ENCODE data around the gene FBXO38.

The FBXO38 gene, protein sequence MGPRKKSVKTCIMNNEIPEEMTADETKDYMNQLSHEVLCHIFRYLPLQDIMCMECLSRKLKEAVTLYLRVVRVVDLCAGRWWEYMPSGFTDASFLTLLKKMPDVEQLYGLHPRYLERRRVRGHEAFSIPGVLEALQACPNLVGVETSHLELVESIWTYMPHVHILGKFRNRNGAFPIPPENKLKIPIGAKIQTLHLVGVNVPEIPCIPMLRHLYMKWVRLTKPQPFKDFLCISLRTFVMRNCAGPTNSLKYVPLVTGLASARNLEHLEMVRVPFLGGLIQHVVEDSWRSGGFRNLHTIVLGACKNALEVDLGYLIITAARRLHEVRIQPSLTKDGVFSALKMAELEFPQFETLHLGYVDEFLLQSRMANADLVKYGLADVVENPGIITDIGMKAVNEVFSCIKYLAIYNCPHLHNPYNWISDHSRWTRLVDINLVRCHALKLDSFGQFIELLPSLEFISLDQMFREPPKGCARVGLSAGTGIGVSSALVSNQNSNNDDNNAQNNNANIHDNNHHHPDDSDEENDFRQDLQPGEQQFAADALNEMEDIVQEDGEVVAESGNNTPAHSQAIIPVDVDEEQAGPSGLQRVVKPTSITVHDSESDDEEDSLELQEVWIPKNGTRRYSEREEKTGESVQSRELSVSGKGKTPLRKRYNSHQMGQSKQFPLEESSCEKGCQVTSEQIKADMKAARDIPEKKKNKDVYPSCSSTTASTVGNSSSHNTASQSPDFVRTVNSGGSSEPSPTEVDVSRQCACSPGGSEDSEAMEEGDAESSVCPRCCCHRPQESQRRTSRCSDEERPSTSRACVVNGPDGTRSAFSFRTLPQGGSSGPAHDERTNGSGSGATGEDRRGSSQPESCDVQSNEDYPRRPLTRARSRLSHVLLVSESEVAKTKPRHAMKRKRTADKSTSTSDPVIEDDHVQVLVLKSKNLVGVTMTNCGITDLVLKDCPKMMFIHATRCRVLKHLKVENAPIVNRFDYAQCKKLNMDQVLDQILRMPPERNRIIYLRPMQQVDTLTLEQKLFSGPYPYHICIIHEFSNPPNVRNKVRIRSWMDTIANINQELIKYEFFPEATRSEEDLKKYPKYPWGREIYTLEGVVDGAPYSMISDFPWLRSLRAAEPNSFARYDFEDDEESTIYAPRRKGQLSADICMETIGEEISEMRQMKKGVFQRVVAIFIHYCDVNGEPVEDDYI

DNA sequence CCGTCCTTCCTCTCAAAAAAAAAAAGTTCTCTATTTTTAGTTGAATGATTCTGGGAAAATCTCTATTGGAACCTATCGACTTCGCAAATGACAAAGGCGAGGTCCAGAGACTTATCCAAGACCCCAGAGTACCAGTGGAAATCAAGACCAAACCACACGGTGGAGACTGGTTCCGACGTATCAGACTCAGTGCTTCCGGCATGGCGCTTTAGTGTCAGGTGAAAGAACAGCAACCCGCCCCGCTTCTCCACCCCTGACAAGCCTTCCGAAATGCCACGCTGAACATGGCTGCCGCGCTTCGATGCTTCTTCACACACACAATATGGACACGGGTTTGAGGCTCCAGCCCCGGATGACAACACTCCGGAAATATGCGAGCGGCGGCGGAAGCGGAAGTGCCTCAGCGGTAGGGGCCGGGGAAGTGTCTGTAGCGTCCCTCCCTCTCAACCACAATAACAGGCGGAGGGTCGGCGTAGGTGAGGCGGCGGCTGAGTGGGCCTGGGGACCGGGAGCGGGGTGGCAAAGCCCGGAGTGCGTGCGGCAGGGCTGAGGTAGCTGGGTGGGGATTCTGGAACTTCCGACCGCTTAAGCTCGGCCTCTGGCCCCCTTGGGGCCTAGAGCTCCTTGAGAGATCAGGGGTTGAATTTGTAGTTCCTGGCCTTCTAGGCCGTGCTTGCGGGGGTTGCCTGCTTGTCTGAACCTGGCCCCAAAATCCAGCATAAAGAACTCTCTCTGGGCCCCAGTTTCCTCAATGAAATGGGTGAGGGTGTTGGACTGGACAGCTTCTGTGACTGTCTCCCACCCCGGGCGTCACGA, at the start of gene FBXO38:
TSS of gene FBXO38 (plus strand) at position 395 of the 816 bp plus-strand sequence. CDS start 10,819 bp downstream, outside the sequence.
- DNase-seq: peak; percentile 93

GRCh38 chr5:148335259-148335658, 48.5 kb upstream of the FBXO38 start, which contains the start of gene SPINK9:
SPINK9 (plus strand) TSS chr5:148335559; CDS start chr5:148335614, 55 bp downstream.
- no peak for DNase-seq

GRCh38 chr5:148336704-148337435, 46.9 kb upstream of the FBXO38 start:
- no peak for DNase-seq

- DNase-seq: no peak
These were observed 41.2 kb upstream of the FBXO38 start for GRCh38 chr5:148342371-148343045.

DNA sequence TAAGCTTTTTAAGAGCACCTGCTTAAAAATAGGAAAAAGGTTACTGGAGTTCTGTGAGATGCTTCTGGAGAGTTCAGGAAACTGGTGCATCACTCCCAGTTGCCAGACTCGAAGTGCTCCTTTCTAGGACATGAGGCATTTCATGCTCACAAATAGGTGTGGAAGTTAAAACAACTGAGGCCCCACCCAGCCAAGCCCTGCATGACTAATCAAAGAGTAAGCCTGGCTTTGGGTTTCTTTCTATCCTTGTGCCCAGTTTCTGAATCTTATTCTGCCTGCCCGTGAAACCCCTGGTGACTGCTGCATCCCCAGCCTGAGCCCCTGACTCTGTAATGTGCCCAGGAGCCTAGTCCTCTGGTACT, 40.7 kb upstream of the FBXO38 start:
- no peak for DNase-seq

DNA sequence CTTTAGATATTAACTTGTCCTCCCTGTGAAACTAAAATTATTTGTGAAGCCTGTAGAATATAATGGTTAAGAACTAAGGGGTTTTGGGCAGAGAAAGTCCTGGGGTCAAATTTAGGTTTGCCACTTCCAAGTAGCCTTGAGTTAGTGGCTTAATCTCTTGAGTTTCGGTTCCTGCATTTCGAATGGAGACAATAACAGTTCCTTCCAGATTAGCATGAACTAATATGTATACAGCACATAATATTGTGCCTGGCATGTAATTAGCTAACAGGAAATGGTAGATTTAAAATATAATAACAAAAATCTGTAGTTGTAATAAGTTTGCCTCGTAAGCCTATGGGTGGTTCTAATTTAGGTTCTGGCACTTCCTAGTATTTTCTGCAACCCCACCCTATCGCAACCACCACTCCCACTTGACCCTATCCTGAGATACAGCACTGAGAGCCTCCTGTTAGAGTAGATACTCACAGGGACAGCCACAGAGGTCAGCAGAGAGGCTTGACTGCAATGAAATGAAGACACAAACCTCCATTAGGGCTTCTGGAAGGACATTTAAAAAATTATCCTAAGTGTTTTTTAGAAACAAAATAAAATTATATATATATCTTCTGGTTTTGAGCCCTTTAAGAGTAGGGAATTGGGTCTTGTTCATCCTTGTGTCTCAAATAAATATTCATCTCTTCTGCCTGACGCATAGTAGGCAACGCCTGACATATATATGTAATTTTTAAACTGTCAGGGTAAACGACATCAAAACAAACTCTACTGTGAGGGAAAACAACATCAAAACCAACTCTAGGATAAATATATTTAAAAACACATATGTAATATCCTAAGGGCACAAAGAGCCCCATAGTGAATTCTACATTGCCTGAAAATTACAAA, 39.9 kb upstream of the FBXO38 start:
- no peak for DNase-seq

DNA sequence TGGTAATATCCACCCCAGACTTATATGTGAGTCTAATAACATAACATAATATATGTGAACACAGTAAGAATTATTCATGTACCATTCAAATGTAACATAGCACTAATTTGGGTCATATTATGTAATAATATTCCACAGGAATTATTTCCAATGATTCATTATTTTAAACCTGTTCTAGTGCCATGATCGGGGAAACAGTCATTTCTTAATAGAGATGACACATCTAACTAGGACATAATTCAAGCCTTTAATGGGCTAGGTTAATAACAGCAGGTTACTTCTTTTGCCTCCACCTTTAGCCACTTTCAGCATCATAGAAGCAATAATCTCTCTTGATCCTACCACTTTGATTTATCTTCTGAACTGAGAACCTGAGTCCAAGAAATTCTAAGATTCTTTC, 36.1 kb upstream of the FBXO38 start:
- DNase-seq: no peak

DNA sequence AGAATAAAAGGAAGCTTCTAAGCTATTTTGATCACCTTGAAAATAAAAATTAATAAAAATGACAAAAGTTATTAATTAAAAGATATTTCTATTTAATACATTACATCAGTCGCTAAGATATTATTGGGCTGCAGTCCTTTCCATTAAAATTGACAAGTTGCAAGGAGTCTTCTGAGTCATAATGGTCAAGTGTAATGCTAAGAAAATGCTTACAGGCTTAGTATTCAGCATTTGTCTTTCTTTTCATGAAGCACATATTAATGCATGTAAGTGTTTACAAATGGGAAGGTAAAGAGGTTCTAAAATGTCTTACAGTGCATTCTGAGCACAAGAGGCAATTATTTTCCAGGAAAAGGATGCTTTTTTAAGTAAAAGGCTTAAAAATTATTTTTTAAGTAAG, 31.1 kb upstream of the FBXO38 start:
- DNase-seq: no peak

GRCh38 chr5:148353634-148354033, 30.1 kb upstream of the FBXO38 start:
- no peak for DNase-seq

GRCh38 chr5:148364343-148364742, 19.4 kb upstream of the FBXO38 start:
- DNase-seq: no peak

DNA sequence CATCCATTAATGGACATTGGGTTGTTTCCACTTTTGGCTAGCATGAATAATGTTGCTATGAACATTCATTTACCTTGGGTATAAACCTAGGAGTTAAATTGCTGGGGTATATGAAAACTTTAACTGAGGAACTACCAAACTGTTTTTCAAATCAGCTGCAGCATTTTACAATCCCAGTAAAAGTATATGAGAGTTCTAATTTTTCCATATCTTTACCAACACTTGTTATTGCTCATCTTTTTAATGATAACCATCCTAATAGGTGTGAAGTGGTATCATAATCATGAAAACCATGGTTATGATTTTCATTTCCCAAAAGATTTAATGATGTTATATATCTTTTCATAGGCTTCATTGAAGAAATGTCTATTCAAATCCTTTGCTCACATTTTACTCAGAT, 15.5 kb upstream of the FBXO38 start:
- DNase-seq: no peak

- DNase-seq: no peak
These were observed 11.5 kb upstream of the FBXO38 start for GRCh38 chr5:148372166-148372725.

DNA sequence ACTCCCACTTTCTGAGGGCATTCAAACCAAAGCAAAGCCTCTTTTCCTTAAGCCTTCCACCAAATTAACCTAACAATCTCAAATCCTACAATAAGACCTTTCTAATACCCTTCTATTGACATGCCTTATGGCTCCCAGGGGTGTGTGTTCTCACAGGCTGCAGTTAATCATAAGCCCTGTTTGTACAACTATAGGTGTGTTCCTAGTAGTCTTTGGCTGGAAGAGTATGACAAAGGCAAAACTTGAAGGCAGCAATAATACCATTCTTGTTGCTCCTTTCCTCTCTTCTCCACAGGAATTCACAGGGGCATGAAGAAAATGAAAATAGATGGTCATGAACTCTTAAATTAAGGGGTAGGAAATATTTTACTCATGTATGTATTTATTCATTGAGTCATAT, 10.9 kb upstream of the FBXO38 start:
- DNase-seq: no peak

DNA sequence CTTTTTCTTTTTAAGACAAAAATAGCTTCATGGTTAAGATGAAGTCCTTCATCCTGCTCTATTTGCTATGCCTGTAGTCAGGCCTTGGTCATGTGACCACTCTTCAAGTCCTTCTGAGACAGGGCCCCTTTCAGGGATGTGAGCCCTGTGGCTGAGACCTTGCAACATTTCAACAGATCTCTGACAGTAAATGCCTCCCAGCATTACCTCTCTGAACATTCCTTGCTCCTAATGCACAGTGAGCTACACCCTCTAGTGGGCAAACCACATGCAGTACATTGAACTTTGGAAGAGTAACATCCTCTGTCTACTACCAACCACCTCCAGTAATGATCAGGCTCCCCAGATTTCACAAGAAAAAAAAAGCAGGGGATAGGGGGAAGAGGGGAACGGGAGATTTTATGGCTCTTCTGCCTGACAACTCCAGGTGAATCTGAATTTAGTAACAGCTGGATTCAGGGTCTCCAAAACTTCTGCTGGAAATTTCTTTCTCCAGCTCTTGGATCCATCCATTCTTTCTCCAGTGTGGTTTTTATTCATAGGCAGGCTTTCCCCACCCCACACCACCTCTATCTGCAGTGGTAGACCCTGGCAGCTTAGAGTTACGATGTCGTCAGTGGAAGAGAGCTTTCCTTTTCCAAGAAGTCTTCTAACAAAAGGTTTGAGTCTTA, 8.9 kb upstream of the FBXO38 start:
- no peak for DNase-seq

GRCh38 chr5:148376198-148376597, 7.6 kb upstream of the FBXO38 start:
- DNase-seq: no peak

- no peak for DNase-seq
These were observed 5.1 kb upstream of the FBXO38 start for GRCh38 chr5:148378670-148379069.

- no peak for DNase-seq
These were observed 4.4 kb upstream of the FBXO38 start for GRCh38 chr5:148379340-148379739.

DNA sequence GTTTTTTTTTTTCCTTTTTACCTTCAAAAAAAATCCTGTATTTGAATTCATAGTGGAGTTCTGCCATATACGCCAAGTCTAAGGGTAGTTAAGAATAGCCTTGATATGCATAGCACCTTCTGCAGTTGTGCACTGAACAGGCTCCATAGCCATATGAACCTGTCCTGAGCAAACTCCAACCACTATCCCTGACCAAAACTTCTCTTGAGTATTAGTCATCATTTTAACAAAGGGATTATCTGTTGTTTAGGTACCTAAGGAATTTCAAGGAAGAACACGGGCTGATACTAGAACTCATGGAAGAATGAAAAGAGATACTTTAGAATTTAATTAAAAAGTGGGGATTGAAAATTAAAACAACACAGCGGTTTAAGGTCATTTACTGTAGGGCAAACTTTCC, 1.9 kb upstream of the FBXO38 start:
- no peak for DNase-seq

DNA sequence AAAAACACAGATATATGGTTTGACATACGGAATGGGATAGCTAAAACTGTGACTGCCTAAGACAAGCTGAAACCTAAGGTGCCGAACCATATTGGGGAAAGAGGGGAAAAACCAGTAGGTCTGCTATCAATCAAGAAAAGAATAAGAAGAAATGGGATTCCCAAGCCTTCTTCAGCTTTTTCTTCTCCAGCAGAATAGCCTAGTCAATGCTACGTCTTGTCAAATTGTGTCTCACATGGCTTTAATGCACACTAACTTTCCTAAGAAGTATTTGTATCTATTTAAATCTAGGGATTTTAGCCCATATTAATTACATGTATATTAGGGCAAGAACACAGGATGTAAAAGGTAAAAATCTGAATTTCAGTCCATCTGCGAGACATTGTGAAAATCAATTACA, 797 bp upstream of the FBXO38 start:
- no peak for DNase-seq

Data from GOT3 (cell line).